HFF-Myc (cell line): ENCODE measurements around the gene FGFR1OP2.
A peak's percentile ranks its signal among the peaks of the same experiment; 100 is the strongest.
"Not testable (repeated sequence)": the region's sequence is repeated elsewhere in the genome, so short reads cannot be mapped to it uniquely, and the experiment has no call there.

Experiments
- DNase-seq: peaks from one replicate; pipeline ENCODE4 v3.0.0-alpha.2; 2011; ENCODE audit warnings: low read depth; ENCODE audit errors: extremely low read depth
- H3K4me3 ChIP-seq: replicated peaks from 2 replicates; pipeline ENCODE4 v1.5.1; 2011; ENCODE audit warnings: low read depth, mild to moderate bottlenecking, control low read depth, low read length
- CTCF ChIP-seq: IDR thresholded peaks from 2 replicates; pipeline ENCODE4 v1.5.1; 2012; ENCODE audit warnings: mild to moderate bottlenecking, low read depth, low read length, control low read depth; ENCODE audit errors: missing control alignments

Gene FGFR1OP2

GRCh38 chr12:26940516-26941214 is 2.4 kb downstream of the FGFR1OP2 start:
- TF ChIP-seq CTCF = no peak
- DNase-seq = no peak
- peak overlapping the region; percentile 67 for H3K4me3 ChIP-seq

DNA sequence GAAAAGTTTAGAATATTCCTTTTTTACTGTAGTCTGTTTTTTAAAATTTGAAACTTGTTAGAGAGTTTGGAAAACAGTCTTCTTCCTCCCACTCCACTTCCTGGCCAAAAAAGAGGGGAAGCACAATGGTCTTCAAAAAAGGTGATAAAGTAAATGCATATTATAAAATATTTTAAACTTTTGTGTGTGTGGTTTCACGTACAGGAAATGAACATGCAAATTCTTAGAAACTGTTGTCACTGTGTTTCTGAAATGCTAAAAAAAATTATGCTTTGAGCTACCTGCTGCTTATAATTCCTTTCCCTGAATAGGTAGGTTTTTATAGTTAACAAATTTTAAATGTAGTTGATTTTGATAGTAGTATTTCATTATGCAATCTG is 2.9 kb downstream of the FGFR1OP2 start:
- no peak for DNase-seq

DNA sequence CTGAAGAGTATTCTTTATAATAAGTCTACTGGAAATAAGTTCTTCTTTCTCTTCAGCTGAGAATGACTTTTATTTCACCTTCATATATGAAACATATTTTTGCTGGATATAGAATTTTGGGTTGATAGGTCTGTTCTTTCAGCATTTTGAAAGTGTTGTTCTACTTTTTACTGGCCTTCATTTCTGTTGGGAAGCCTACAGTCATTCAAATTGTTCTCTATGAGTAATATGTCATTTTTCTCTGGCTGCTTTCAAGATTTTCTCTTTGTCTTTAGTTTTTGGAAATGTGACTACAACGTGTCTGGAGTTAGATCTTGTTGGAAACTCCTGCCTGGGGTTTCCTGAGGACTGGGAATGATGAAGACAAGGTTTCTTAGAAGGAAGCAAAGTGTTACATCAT is 10.0 kb downstream of the FGFR1OP2 start:
- H3K4me3 ChIP-seq = no peak overlapping the region
- no peak for DNase-seq
- TF ChIP-seq CTCF = no peak

More for the DNA sequence above, 2.9 kb downstream of the FGFR1OP2 start:
- H3K4me3 ChIP-seq = no peak overlapping the region
- no peak for TF ChIP-seq CTCF

- no peak for DNase-seq
- TF ChIP-seq CTCF = no peak
- no peak overlapping the region for H3K4me3 ChIP-seq
Observed at GRCh38 chr12:26953447-26953846, 15.2 kb downstream of the FGFR1OP2 start.

DNA sequence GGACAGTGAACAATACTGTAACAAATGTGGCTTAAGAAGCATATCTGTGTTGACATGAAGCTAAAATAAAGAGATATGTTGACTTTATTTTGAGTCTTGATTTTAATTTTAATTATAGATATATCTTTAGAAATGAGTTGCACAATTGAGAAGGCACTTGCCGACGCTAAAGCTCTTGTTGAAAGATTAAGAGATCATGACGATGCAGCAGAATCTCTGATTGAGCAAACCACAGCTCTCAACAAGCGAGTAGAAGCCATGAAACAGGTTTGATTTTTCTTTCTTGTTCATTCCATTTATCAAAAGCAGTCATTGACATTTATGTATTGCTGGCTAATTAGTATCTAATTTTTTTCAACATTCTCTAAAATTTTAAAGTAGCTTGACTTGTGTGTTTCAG is 15.8 kb downstream of the FGFR1OP2 start:
- TF ChIP-seq CTCF = no peak
- H3K4me3 ChIP-seq = no peak overlapping the region
- DNase-seq = no peak

GRCh38 chr12:26961391-26961790 is 23.1 kb downstream of the FGFR1OP2 start:
- not testable (repeated sequence) for H3K4me3 ChIP-seq, DNase-seq

DNA sequence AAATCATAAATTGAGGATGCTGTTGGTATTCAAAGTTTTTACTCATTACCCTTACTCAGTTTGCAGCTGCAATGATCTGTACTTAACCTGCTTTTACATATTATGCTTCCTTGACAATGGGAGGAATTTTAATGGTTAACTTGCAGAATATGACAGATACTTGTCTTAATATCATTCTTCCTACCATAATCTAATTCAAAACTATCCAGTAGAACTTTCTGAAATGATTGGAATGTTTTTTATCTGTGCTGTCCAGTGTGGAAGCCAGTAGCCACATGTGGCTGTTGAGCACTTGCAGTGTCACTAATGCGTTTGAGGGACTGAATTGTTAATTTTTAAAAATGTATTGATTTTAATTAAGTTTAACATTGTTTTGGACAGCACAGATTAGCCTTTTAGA is 23.5 kb downstream of the FGFR1OP2 start:
- TF ChIP-seq CTCF = no peak
- no peak for DNase-seq
- no peak overlapping the region for H3K4me3 ChIP-seq
